ENCODE results near the gene ATE1. TPM values are rescaled to one million over a fixed set of nuclear protein-coding genes. Genes with fewer than 3 reads are reported as not detected.
A peak's percentile ranks its signal among the peaks of the same experiment; 100 is the strongest.

Gene ATE1
- total RNA-seq, 1 donor from 2014 or later, result 34.6 TPM

GRCh38 chr10:121813211-121813815, 114.5 kb downstream of the ATE1 start:
- ATAC-seq (ENCODE audit: poor library complexity), result no peak
- intact Hi-C loops (cut with DNase I), result no loop called here
- no peak for DNase-seq

DNA sequence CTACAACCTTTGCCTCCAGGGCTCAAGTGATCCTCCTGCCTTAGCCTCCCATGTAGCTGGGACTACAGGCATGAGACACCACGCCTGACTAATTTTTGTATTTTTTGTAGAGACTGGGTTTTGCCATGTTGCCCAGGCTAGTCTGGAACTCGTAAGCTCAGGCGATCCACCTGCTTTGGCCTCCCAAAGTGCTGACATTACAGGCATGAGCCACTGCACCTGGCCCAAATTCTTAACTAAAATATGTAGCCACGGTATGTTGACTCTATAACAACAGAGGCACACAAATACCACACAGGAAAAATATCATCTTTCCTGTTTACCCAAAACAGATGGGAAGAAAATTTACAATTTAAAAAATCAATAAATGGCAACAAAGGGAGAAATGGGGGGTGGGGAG, 115.8 kb downstream of the ATE1 start:
- intact Hi-C loops (cut with DNase I), result no loop called here
- DNase-seq (no peak), ATAC-seq (ENCODE audit: poor library complexity) (no peak)

DNA sequence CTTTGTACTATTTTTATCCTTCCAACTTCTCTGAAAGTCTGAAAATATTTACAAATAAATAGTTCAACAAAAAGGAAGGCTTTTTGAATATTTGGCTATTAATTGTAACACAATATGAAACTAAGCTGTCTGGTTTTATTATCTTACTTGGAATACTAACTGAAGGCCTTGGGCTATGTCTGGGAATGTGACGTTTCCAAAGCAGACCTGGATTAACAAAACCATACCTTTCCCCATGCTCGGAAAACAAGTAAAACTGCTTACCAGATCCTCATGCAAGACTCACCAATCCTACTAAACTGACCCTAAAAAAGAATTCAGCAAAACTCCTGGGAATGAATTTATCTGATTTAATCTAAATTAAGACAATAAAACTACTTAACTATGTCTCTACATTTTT, 116.4 kb downstream of the ATE1 start:
- intact Hi-C loops (cut with DNase I), result no loop called here
- DNase-seq (no peak), ATAC-seq (ENCODE audit: poor library complexity) (no peak)

DNA sequence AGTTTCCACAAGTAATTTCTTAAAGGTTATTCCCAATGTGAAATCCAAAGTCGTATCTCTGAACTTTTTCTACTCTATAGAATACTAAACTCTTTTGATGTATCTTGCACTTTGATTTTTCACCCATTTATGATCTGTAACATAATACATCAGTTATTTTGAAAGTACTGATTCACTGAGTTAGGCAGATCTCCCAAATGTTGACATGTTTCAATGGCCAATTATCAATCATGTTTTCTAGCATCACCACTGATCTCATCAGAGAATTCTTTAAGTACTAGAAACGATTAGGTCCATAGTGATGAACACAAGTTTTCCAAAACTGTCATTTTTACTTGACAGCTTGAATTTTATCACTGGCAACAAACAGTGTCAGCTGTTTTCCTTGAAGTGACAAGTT, 119.0 kb downstream of the ATE1 start:
- DNase-seq (no peak), ATAC-seq (ENCODE audit: poor library complexity) (no peak)
- intact Hi-C loops (cut with DNase I), result no loop called here

DNA sequence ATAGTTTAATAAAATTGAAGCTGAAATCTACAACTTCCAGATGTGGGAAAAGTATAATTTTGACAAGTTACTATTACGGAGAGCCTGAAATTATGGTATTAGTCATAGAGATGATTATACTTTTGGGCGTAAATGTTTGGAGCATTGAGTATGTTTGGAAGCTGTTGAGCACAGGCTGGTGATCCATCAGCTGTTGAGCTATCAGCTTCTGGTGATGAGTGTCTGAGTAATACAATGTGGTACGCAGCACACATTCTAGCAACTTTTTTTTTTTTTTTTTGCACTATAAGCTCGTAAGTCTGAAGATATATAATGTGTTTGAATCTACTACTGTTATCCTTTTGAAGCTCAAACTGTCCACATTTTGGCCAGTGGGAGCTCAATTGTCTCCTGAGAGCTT, 123.4 kb downstream of the ATE1 start:
- intact Hi-C loops (cut with DNase I), result no loop called here
- DNase-seq, result no peak
- no peak for ATAC-seq (ENCODE audit: poor library complexity)

DNA sequence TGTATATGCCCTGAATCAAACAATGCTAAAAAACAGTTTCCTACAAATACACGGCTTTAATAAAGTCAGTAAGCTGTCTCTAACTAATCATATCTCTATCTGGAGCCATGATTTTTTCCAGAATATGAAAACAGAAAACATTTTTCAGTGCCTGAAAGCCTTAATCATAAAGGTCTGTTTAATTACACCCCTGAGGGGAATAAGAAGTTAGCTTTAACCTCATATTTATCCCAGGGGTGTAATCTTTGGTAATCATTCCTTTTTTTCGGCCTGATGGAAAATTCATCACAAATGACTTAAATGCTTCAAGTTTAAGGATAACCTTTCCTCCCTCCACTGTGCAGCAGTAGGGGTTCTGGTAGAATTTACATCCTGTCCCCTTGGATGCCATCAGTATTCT, 124.2 kb downstream of the ATE1 start:
- intact Hi-C loops (cut with DNase I), result no loop called here
- DNase-seq, result no peak
- no peak for ATAC-seq (ENCODE audit: poor library complexity)

GRCh38 chr10:121800831-121801230, 127.0 kb downstream of the ATE1 start:
- no peak for ATAC-seq (ENCODE audit: poor library complexity)
- intact Hi-C loops (cut with DNase I), result no loop called here
- DNase-seq, result no peak

DNA sequence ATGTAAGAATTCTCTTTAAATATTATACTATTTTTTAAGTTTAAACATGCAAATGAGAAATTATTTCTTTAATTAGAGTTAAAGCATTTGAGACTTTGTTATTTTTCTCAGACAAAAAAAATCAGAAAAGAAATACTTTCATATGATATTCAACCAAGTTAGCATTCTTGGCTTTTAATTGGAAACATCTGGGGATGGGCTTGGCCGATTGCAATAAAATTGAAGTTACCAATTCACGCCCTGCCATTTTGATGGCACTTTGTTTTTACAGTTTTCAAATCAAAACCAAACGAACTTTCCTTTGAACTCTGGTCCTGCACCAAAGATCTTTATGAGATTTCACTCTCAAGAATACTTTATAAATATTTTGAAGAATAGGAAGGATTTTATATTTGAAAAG, 127.7 kb downstream of the ATE1 start:
- intact Hi-C loops (cut with DNase I), result no loop called here
- DNase-seq, result no peak
- no peak for ATAC-seq (ENCODE audit: poor library complexity)

- intact Hi-C loops (cut with DNase I), result no loop called here
- DNase-seq (no peak), ATAC-seq (ENCODE audit: poor library complexity) (no peak)
These were observed 130.3 kb downstream of the ATE1 start for GRCh38 chr10:121797490-121797889.

DNA sequence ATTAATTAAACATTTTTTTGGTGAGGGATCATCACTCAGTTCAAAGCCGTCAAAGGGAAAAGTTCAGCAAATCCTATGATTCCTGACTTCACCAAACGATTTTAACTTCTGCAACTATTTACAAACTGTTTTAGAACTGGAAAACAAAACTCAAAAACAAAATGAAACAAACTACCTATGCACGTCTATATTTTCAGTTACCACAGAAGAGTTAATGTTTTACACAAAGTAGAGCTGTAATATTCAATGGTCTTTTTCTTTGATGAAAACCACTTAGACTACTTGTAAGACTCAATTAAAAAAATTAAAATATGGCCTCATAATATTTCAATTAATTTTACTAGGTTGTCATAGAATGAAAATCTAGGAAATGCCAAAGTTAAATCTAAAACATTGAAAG, 131.5 kb downstream of the ATE1 start:
- no peak for ATAC-seq (ENCODE audit: poor library complexity)
- intact Hi-C loops (cut with DNase I), result no loop called here
- no peak for DNase-seq

DNA sequence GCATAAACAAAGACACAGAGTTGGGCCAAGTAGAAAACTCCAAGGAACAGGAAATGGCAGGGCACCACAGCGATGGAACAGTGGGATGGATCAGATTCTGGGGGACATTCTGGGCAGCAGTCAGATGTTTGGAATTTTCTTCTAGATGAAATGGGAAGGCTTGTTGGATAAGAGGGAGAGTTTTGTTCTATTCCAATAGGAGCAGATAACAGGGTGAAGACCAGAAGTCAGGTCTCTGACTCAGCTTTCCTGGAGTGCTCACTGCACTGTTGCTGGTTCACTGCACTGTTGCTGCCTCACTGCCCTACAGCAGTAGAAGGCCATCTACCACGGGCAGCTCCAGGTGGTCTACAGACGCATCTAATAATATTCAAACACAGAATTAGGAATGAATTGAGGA, 135.6 kb downstream of the ATE1 start:
- intact Hi-C loops (cut with DNase I), result no loop called here
- no peak for DNase-seq

DNA sequence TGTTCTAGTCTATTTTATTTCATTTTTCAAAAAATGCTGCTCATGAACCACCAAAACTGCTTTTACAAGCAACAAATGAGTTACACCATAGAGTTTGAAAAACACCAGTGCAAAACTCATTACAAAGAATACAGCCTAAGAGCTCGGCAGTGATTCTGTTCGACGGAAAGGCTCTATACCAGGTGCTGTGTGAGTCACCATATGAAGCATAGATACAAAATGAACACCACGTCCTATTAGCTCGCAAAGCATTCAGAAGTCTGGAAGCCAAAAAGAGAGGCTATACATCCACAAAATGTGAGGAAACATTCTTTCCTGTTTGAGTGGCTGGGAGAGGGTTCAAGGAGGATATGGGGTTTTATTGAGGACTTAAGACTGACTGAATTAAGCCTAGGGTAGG, 136.1 kb downstream of the ATE1 start:
- intact Hi-C loops (cut with DNase I), result no loop called here
- no peak for DNase-seq
- ATAC-seq (ENCODE audit: poor library complexity), result no peak

More for the DNA sequence above, 135.6 kb downstream of the ATE1 start:
- no peak for ATAC-seq (ENCODE audit: poor library complexity)

GRCh38 chr10:121788717-121789116, 139.1 kb downstream of the ATE1 start:
- intact Hi-C loops (cut with DNase I), result no loop called here
- ATAC-seq (ENCODE audit: poor library complexity), result no peak
- no peak for DNase-seq

DNA sequence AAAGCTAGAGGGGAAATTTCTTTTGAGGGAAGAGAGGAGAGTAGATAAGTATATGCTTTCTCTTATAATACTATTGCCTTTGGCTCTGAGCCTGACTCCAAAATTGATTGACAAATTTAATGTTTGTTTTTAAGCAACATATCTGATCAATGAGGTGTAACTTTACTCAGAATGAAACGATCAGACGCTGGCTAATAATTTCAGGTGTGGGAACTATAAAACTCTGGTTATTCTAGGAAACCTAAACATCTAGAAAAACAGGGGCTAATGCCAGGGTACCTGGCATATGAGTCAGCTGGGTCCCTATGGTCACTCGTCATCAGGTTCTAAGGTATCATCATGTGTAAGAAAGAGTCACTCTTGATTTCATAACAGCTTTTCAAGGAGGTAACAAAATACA, 139.7 kb downstream of the ATE1 start:
- intact Hi-C loops (cut with DNase I), result no loop called here
- ATAC-seq (ENCODE audit: poor library complexity) (no peak), DNase-seq (no peak)

DNA sequence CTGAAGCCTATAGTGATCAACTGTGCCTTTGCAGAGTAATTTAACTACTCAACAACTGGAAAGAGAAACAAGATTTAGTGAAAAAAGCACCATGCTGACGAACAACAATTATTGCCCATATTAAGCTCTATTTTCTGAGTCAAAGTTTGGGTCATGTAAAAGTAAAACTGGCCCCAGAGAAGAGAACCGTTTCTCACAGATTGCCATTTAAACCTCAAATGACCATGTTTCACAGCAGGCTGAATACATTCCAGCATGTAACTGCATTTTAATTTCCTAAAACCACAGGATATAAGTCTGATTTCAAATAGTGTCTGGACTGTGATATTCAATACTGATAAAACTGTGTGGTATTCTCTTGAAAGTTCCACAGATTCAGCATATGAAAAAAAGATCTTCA, 140.7 kb downstream of the ATE1 start:
- DNase-seq, result no peak
- no peak for ATAC-seq (ENCODE audit: poor library complexity)

GRCh38 chr10:121783782-121784372, 144.0 kb downstream of the ATE1 start:
- DNase-seq (no peak), ATAC-seq (ENCODE audit: poor library complexity) (no peak)
- intact Hi-C loops (cut with DNase I), result no loop called here

More for the DNA sequence above, 140.7 kb downstream of the ATE1 start:
- intact Hi-C loops (cut with DNase I), result no loop called here

- no peak for ATAC-seq (ENCODE audit: poor library complexity)
- intact Hi-C loops (cut with DNase I), result no loop called here
- no peak for DNase-seq
These were observed 146.7 kb downstream of the ATE1 start for GRCh38 chr10:121781101-121781500.

DNA sequence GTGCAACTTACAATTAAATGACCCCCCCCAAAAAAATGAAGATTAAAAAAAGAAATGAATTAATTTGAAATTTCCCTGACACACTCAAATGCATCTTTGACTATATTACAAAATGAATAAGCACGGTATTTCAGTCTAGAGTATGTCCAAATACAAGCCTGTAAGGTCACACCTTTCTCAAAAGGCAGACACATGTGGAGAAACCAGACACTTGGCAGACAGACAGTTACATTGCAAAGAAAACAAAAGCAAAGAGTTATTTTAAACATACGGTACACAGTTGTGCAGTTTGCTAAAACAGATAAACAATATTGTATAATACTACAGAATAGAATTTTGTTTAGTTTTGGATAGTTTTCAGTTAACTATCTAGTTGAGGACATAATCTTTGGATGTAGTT, 153.0 kb downstream of the ATE1 start:
- ATAC-seq (ENCODE audit: poor library complexity) (peak; percentile 59), DNase-seq (no peak)
- intact Hi-C loops (cut with DNase I), result no loop called here

DNA sequence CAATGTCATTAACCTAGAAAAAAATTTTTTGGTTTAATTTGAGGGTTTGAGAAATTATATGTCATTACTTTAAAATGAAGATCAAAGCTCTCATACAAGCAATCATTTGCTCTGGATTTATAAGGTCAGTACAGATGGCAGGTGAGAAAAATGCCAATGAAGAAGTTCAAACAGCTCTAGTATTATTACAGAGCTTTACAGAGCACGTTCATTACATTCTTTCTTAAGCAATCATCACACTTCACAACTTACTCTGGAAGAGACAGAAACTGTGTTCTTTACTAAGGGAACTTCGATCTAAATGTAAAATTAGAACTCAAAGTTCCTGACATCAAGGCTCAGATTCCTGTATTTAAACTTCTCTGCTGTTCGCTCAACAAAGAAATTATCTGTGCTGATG, 153.4 kb downstream of the ATE1 start:
- no peak for ATAC-seq (ENCODE audit: poor library complexity)
- DNase-seq, result no peak
- intact Hi-C loops (cut with DNase I), result no loop called here

DNA sequence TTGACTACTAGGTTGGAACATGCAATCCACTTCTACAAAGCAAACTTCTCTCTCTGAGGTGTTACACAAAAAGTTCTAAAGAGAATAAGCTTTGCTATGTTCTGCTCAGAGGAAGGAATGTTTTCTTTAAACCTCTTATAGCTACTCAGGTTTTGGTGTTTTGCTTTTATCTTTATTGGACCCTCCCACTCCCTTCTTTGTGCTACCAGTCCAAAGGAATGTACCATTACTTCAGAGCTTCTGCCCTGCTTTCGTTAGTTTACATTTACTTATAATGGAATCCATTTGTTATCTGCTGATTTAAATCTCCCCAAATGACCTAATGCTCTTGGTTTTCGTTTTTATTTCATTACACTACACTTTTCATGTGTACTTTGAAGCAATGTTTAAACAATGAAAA, 154.9 kb downstream of the ATE1 start:
- intact Hi-C loops (cut with DNase I), result no loop called here
- DNase-seq, result no peak
- ATAC-seq (ENCODE audit: poor library complexity), result no peak

GRCh38 chr10:121772406-121772805, 155.4 kb downstream of the ATE1 start:
- ATAC-seq (ENCODE audit: poor library complexity), result peak; percentile 59
- no peak for DNase-seq
- intact Hi-C loops (cut with DNase I), result no loop called here
